GM18907 (cell line): Measurements from ENCODE around the gene IMMP2L.
A peak's percentile ranks its signal among the peaks of the same experiment; 100 is the strongest.

Experiments used
- ATAC-seq: cut with Tn5 transposase; IDR thresholded peaks from one replicate; pipeline ENCODE4 v1.9.1; 2021; ENCODE audit warnings: mild to moderate bottlenecking, moderate library complexity; ENCODE audit not compliant: unreplicated experiment

Gene IMMP2L

DNA sequence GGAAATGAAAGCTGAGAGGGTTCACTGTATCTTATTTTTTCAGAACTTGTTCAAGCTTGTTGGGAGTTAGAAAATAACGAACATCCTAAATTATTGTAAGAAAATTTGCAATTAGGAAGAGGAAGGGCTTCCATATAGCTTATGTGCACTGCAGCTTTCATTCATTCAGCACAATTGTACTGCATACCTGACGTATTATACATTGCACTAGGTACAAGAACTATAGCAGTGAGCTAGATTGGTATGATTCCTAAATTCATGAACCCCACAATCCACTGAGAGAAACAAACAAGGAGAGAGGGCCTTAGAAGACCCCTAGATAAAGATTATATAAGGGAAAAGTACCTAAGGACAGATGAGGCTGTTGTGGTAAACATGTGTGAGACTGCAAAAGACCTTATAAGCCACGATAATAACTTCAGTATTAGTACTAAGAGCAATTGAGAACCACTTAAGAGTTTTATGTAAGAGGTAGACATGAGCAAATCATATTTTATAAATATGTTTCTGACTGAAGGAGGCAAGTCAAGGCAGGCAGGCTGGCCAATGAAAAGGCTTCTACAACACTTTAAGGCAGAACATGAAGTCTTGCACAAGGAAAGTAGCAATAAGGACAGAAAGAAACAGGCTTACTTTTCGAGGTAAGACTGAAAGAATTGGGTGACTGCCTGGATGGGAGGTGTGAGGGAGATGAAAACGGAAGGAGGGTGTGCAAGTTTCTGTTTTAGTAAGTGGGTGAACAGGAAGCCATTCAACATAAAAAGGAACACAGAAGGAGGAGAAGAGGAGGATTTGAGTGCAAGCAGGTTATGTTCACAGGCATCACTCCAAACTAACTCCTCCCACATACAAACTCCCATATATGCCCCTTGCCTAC lies 549.3 kb downstream of the IMMP2L start:
- ATAC-seq = peak; percentile 98

DNA sequence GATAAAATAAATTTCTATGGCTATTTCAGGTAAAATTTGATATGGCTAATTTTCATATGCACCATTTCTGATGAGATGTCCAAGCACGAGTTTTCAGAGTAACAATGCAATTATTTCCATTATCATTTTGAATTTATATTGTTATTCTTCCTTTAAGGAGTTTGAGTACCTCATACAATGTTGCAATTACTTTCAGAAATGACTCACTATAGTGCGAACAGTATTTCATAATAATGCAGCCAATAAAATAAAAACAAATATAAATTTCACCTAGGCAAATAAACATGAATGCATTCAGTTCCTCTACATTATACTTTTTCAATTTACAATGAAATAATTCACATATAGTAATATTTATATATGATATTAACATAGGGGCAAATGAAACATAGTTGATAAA lies 550.1 kb downstream of the IMMP2L start:
- ATAC-seq = no peak

DNA sequence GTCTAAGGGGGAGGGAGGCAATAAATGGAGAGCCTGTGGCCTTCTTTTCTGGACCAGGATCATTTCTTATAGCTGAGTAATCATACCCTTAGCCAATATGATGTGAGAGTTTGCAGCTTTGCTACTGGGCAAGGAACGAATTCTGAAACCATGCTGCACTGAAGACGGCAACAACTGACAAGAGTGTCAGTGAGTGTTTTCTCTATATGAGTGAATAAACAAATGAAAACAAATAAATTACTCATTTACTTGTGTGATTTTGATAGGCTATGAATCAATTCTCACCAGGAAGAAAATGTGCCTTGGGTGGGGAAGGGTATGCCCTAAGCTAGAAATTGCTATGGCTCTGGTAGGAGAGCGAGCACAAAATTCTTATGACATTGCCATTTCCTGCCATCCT lies 550.8 kb downstream of the IMMP2L start:
- no peak for ATAC-seq

DNA sequence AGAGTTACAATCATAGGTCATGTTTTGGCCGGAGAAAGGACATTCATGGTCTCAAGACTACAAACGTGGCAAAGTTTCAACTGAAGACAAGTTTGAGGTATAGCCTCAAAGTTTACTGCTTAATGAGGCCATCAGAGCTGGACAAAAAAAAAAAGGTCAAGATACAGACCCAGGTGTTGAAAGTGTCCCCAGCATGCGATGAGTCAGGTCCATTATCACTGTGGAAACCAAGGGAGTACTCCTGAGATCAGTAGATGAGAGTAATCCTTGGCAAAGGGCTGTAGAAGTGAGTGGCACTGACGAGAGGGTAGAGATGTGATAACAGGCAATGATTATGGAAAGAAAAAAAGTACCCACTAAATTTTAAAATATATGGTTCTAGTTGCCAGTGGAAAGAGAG lies 551.5 kb downstream of the IMMP2L start:
- no peak for ATAC-seq

DNA sequence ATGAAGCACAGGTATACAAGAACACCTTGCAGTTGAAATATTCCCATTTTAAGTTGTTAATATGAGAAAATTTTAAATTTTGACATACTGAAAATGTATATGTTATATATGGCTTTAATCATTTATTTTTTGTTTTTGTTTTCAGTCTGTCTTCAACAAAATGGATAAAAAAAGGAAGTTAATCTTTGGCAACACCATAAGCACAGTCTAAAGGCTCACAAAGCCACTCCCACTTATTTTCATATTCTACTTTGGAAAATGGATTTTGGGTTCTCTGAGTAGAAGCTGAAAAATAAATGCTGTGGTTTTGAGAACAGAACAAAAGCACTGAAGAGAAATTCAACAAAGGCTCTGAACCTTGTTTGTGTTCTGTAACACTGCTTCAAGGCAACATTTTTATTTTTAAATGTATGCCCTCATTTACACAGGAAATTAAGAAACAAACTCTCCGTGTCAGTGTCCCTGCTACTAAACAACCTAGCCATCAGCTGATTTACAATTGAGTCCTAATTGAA lies 552.7 kb downstream of the IMMP2L start:
- ATAC-seq = no peak

DNA sequence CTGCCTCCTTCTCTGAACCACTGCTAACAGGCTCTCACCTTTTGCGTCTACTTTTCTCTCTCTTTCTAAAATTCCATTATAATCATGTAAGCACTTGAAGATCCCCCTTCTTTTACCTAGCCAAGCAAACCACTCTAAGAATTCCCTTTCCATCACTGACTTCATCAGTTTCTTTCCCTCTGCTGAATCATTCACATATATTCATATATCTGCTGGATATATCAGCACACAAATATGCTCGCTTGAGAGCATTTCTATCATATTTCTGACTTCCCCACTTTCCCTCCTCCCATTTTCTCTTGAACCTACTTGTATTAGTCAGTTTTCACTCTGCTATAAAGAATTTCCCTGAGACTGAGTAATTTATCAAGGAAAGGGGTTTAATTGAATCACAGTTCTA lies 555.6 kb downstream of the IMMP2L start:
- ATAC-seq = no peak

DNA sequence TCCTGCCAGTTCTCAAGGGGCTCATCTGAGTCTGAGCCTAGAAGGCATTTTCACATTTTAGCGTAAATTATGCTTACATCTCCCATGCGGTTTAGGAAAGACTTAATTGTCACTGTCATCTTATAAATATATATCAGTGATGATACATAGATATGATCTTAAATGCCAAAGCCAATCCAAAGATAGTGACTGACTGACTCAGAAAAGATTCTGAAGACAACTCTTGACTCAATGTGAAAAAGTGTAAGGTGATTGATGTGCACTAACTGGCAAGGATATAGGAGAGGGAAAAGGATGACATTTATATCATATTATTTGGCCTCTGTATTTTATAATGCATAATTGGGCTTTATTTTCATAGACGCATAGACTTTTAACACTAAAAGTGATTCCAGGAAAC lies 556.3 kb downstream of the IMMP2L start:
- ATAC-seq = no peak

DNA sequence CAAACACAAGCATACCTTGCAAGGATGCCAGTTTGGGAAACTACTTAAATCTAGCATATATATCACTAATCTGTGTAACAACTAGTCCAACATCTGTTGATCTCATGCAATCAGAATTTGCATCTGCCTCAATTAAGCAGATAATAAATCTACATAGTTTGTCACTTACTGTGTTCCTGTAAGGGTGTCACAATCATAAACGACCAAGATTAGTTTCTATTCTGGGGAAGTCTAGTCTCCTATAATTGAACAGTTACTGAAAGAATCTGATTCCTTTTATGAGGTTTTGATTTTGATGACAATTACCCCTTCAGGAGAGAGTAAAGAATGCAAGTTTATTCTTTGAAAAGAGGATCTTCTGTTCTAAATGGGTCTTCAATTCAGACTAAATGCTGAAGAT lies 556.8 kb downstream of the IMMP2L start:
- ATAC-seq = no peak

DNA sequence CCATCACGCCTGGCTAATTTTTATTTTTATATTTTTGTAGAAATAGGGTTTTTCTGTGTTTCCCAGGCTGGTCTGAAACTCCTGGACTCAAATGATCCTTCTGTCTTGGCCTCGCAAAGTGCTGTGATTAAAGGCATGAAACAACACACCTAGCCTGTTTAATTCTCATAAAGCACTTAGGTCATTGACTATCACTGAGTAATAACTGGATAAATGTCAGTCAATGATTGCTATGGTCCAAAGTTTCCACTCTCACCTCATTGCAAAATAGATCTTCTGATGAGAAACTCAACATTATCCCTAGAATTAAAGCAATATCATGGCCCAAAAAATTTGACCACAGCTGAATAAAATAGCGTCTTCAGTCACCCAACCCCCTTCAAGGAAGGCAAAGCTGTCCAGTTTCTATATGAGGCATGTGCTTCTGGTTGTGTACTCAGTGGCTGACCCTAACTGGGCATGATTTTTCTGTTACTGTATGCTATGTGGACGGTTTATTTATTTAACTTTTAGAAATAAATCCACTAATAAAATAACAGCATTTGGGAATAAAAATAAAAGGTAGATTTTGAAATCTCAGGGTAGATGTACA lies 557.9 kb downstream of the IMMP2L start:
- ATAC-seq = no peak

DNA sequence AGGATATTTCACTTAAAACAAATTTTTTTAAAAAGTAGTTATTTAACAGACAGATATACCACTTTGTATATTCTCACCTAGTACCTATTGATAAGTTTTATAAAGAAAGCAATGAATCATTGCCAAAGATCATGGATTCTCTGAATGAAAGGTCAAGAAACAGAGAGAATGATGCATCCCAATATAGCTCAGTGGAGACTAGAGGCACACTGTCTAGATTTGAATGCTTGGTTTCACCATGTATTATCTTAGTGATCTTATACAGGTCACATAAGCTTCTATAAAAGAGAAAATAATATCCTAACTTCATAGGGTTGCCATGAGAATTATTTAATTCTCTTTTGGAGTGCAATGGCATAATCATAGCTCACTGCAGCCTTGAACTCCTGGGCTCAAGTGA lies 558.4 kb downstream of the IMMP2L start:
- ATAC-seq = no peak

DNA sequence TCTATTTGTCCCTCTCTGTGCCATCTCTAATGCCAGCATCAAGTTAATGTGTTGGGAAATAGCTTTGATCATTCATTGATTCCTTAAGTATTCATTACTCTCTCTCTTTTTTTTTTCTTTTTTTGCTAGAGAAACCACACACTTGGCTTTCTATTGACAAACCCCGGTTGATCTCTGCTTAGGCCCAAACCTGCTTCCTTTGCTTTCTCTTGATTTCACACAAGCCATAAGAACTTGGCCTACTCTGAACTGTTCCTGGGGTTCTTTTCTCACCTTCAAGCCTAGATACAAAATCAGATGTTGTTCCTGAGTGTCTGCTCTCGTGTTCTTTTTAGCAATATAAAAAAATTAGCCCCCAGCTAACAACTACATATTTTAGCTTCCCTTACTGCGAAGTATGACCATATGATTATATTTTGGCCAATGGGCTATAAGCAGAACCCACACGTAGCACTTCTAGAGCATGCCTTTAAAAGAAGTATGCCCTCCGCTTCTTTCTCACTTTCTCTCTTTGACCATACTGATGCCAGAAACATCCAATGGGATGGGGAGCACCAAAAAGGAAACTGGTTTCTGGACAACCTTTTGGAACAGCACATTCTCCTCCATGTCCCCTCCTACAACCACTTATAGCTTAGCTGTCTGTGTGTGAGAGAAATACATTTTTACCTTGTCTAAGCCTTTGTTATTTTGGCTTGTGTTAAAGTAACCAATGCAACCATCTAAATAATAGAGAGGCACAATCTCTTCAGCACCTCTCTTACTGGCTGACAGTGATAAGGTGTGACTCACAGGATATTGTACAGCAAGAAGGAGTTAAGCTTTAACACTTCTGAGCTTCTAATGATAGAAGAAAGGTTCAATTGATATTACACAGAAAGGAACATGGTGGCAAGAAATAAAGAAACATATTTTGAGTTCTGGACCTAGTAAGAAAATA lies 568.0 kb downstream of the IMMP2L start:
- ATAC-seq = no peak

DNA sequence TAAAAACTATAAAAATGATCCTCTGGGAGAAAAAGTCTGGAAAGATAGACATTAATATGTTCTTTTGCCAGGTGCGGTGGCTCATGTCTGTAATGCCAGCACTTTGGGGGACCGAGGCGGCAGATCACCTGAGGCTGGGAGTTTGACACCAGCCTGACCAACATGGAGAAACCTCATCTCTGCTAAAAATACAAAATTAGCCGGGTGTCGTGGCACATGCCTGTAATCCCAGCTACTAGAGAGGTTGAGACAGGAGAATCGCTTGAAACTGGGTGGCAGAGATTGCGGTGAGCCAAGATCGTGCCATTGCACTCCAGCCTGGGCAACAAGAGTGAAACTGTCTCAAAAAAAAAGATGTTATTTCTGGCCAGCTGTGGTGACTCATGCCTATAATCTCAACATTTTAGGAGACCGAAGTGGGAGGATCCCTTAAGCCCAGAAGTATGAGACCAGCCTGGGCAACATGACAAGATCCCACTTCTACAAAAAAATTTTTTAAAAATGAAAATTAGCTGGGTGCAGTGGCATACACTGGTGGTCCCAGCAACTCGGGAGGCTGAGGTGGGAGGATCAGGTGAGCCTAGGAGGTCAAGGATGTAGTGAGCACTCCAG lies 573.3 kb downstream of the IMMP2L start:
- no peak for ATAC-seq

DNA sequence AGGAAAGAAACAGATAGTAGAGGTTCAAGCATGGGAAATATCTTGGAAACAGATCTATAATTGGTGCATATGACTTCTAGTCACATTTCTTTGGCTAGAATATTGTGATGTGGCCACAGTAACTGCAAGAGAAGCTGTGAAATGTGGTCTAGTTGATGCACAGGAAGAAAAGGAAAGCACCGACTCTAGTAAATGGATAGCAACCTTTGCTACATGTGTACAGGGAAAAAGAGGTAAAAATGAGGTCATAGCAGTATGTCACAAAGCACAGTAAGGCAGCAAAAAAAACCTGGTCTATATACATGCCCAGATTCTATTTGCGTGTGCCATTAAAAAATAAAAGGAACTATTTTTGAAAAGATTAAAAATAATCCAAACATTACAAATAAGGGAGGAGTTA lies 573.9 kb downstream of the IMMP2L start:
- ATAC-seq = no peak

DNA sequence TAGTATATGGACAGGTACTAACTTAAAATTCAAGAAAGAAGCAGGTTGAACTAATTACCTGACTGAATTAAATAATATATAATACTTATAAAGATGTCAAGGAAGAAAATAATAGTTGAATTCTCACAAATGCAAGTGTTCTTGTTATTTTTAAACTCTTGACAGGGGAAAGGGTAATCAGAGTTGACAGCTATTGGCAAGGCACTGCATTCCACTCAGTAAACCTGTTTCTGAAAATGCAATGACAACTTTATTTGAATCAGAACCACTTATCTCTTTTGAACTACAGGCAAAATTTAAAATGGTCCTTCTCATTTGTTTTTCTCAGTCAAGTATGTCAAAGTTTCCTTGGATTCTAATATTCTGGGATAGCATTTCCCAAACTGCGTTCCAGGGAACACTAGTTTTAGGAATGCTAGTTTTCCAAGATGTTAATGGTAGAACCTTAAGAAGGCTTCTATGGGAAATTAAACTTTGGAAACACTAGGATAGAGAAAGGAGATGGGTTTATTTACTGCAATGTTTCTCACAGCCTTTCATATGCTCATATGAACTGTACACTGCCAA lies 575.1 kb downstream of the IMMP2L start:
- ATAC-seq = no peak

DNA sequence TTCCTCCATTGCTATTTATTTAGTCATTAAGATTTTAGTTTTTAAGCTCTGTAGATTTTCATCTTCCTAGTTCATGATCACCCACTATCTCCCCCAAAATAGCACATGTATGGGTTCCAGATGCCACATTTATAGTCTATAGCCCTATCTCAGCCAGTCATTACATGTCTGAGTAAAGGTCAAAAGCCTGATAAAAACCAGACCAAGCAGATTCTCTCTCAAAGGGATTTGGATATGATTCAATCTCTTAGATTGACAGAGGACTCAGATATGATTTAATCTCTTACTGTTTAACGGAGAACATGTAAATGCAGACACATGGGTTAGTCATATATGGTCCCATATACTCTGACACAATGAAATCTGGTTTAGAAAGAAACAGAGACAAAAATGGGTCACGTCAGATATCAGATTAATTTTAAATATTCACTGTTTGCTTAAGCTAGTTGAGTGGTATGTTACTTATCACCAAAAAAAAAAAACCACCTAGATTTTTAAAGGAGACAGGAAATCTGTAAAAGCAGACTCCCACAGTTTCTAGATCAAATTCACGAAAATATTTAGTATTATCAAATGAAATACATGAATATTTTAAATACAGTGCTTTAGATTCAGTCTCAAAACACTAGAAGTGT lies 578.4 kb downstream of the IMMP2L start:
- ATAC-seq = no peak

DNA sequence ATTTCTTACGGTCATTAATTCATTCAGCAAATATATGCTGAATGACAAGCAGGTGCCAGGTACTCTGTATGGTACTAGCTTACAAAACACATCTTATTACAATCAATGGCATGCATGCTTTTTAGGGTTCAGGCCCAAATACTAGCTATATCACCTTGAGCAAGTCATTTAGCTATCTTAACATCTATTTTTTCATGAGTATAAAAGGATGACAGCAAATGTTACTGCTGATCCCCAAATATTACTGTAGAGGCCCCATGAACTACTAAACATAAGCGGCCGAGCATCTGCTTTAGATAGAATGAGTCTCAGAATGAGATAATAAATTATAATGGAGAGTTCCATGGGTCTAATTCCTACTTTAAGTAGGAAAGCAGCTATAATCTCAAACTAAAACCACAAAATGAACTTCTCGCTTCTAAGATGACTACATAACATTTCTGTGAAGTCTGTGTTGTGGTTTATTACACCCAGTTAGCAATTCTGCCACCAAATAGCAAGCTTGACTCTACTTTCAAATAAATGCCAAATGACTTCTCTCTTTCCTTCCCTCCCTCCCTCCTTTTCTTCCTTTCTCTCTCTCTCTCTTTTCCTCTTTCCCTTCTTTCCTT lies 585.1 kb downstream of the IMMP2L start:
- ATAC-seq = no peak

DNA sequence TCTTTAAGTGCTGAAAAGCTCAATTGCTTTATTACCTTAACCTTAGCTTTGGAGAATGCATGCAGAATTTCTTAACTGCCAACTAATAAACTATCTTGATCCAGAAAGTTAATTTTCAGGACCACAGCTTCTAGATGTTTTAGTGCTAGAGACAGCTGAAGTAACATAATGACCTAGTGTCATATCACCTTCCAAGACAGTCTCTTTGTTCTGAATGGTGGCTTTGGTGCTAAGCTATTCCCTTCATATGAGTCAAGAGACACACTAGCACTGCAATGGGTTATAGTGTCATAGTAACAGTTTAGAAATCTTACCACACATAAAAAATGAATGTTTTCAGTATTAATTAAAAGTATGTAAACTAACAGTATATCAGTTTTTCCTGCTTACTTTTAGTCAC lies 586.8 kb downstream of the IMMP2L start:
- no peak for ATAC-seq

DNA sequence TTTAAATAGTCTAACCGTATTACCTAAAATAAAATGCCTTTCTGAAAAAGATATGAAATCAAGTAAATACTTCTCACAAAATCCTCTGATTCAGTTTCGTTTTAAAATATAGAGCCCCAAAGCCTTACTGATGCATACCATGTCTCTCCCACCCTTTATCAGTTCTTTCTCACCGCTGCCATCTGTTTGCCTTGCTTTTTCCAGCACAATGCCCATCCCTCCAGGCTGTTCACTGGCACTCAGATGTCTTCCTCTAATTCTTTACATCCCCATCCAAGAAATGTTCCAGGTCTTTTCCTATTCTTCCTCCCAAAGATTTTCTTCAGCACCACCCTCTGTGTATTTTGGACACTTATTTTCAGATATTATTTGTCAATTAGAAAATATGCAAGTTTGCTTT lies 587.9 kb downstream of the IMMP2L start:
- no peak for ATAC-seq

DNA sequence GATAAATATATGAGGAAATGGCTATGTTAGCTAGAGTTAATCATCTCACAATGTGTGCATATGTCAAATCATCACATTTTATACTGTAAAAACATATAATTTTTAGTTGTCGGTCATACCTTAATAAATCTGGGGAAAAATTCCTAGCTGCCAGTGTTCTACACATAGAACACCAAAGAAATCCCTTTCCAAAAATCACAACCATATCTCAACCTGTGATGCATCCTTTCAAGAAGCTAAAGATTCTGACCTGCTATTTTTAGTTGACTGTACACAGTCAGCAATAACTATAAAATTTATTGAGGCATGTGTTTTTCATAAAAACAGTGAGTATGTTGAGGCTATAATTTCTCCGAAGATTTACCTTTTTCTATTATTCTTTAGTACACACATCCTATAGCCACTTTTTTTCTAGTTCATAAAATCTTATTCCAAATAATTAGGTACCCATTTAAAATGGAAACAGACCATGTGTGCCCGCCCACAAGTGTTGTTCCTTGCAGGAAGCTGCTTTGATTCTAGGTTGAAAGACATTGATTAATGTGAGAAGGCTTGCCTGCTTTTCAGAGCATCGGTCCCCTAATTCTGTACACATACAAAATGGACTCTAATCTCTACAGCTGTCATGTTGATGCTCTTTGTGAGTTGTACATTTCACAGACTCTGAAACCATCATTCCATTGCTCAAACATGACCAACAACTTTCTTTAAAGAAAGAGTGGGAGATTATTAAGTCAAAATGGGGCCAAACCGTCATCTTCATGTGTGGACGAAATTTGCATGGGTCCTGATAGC lies 588.9 kb downstream of the IMMP2L start:
- ATAC-seq = no peak
